GM21423 (cell line): ENCODE results near the gene SKAP2.

Experiments used
- ATAC-seq: cut with Tn5 transposase; IDR thresholded peaks from one replicate; pipeline ENCODE4 v1.9.1; 2021; ENCODE audit warnings: mild to moderate bottlenecking, moderate library complexity; ENCODE audit not compliant: unreplicated experiment

The SKAP2 gene

DNA sequence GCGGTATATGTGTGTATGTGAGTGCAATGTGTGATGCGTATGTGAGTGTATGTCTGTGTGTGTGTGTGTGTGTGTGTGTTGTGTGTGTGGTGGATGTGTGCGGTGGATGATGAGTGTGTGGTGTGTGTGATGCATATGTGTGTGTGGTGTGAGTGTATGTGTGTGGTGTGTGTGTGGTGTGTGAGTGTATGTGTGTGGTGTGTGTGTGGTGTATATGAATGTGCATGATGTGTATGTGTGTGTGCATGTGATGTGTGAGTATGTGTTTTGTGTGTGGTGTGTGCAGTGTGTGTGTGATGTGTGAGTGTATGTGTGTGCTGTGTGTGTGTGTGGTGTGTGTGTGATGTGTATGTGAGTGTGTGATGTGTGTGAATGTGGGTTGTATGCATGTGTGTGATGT, 222.0 kb downstream of the SKAP2 start:
- ATAC-seq: no peak

DNA sequence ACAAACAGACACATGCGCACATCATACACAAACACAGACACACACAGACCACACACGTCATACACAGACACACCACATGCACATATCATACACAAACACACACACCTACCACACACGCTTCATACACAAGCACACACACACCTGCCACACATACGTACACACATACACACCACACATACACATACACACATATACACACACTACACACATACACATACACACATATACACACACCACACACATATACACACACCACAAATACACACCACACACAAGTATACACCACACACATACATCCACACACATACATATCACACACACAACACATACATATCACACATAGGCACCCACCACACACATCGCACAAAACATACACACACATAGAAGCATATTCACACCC, 224.7 kb downstream of the SKAP2 start:
- ATAC-seq: no peak

DNA sequence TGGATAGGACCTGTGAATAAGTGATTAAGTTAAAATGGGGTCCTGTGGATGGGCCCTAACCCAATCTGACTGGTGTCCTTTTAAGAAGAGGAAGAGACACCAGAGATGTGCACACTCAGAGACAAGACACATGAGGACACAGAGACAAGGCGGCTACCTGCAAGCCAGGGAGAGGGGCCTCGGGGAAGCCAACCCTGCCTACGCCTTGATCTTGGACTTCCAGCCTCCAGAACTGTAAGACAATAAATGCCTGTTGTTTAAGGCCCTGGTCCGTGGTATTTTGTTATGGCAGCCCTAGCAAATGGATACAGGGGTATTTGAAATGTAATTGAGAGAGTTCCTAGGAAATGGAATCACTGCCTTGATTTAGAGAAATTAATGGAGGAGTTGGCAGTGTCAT, 225.3 kb downstream of the SKAP2 start:
- no peak for ATAC-seq

DNA sequence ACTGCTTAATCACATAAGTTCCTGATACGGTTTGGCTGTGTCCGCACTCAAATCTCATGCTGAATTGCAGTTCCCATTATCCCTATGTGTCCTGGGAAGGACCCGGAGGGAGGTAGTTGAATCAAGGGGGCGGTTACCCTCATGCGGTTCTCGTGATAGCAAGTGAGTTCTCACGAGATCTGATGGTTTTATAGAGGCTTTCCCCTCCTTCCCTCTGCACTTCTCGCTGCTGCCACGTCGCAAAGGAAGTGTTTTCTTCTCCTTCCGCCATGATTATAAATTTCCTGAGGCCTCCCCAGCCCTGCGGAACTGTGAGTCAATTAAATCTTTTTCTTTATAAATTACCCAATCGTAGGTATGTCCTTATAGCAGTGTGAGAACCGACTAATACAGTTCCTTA, 226.2 kb downstream of the SKAP2 start:
- no peak for ATAC-seq

DNA sequence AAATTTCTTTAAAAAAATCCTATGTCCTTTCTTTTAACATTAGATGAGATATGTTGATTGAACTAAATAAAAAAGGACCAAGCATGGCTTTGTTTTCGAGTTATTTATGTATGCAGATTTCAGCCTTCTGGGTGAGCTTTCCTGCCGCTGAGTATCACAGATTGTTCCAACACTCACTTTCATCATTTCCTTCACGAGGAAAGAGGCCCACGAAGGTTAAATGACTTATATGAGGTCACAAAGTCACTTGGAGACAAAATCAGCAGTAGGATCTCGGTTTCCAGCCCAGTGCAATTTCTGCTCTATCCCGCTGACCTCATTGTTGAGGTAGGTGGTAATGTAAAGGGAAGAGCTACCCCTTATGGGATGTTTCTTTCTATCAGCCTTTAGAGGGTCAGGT, 226.8 kb downstream of the SKAP2 start:
- no peak for ATAC-seq

DNA sequence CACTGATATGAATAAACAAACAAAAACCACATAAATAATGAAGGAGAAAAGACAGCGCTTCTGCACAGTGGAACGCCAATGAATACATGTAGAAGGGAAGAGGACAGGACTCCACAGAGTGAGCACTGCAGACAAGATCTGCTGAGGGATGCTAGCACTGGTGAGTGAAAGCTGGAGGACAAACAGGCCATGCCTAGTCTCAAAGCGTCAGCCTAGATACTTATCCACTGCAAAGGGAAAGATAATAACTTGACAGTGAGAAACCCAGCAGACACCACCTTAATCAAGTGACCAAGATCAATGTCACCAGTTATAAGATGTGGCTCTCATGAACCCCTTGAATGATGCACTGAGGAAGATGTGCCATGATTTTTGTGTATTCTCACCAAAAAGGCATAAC, 227.6 kb downstream of the SKAP2 start:
- no peak for ATAC-seq

DNA sequence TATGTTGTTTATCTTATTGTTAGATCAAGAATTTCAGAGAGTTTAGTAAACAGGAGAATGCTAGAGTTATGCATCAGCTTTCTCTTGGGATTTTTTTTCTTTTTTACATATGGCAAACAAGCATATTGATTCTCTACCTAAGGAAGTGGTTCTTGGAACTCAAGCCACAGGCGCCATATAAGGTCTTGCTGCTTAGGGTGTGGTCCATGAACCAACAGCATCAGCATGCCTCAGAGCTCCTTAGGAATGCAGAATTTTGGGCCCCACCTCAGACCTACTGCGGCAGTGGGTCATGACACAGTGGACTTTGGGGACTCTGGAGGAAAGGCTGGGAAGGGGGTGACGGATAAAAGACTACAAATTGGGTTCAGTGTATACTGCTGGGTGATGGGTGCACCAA, 230.8 kb downstream of the SKAP2 start:
- ATAC-seq: no peak

DNA sequence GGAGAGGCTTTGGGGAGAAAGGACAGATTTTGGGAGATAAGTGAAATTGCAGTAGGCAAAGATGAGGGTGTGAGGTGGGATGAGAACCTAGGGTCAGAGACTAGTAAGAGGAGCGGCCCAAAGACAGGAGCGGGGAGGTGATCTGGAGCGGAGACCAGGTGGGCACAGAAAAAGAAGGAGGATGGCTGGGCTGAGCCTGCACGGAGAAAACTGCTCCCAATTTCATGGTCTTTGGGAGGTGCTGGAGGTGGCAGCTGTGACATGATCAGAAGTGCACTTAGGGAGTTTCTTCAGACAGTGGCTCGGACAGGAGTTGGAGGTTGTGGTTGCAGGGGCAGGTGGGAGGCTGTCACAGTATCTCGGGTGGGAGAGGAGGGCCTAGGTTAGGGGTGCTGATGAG, 232.8 kb downstream of the SKAP2 start:
- ATAC-seq: no peak

DNA sequence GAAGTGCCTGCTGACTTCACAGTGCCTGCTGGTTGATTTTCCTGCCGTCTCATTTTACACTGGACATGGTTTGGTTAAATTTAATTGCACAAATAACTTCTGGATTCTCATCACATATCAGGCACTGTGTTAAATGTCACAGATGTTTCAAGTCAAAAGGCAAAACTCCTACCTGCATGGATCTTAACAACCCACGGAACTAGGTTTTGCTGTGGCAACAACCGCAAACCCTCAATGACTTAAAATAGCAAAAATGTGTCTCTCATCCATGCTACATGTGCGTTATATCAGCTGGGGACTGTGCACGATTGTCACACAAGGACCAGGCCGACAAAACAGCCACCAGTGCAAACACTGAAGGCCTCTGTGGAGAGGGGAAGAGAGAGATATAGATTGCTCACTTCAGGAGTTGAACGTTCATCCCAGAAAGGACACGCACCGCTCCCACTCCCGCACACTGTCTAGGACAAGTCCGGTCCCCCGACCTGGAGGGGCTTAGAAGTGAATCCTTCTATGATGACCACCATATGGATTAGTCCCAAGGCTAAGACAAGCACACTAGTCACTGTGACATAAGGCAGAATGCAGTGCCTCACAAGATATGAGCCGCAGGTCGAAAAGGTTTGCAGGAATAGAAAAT, 233.3 kb downstream of the SKAP2 start:
- ATAC-seq: no peak

DNA sequence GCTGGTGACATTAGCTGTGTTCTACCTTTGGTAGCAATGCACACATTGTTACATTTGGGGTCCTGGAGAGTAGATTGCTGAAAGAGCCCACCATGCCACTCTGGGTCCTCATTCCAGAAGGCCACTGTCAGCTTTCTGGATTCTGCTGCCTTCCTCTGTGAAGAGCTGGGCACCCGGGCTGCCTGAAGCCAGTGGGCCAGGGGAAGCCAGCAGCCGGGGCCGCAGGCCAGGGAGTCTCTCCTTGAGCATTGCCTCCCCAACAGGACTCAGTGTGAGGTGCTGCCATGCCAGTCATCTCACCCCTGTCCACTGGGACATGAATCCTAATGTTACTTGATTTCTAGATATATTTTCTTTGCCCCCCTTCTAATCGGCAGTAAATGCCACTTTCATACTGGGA, 234.0 kb downstream of the SKAP2 start:
- no peak for ATAC-seq

DNA sequence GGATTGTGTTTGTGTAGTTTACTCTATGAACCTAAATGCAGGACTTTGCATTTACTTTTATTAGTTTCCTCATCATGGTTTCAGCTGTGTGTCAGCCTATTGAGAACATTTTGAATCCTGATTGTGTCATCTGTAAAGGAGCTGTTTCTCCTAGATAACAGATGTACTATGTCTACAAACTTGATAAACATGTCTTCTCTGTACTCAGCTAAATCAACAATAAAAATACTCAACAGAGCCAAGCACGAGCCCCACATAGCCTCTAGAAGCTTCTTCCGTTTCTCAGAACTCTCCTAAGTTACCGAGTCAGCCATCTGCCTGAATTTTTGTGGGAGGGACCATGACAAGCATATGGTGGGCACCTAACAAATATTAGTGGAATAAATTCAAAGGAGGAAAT, 234.7 kb downstream of the SKAP2 start:
- ATAC-seq: no peak

DNA sequence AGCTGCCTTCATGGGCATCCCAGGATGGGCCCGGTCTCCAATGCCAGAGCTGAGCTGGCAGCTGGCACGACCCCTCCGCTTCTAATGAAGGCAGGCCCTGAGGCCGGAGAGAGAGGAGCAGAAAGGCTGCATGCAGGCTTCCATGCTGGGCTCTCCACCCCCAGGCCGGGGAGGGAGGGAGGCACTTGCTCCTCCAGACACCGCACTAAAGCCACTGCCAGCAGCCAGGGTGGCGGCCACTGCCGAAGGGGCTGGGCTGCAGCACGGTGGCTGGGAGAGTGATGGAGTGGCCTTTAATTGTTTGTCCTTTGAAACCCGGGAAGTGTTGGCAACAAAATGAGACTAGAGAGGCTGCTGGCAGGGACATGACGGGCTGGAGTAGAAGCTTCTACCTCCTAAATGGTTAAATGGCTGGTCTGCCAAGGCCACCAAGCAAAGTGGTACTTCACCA, 236.5 kb downstream of the SKAP2 start:
- ATAC-seq: no peak

DNA sequence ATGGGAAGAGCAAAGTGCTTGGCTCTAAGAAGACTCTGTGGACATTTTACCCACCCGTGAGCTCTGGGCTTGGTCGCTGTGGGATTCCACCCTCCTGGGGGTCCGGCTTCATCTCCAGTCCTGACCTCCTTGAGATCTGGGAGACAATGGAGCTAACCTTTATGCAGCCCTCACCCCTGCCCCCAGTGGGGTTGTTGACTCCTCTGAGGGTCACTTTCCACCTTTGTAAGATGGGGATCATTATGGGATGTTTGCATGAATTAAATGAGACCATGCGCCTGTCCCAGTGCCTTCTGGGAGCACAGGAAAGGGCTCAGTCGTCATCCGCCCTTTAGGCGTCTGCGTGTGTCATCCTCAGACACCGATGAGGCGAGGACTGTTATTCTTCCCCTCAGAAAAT, 237.2 kb downstream of the SKAP2 start:
- ATAC-seq: no peak

DNA sequence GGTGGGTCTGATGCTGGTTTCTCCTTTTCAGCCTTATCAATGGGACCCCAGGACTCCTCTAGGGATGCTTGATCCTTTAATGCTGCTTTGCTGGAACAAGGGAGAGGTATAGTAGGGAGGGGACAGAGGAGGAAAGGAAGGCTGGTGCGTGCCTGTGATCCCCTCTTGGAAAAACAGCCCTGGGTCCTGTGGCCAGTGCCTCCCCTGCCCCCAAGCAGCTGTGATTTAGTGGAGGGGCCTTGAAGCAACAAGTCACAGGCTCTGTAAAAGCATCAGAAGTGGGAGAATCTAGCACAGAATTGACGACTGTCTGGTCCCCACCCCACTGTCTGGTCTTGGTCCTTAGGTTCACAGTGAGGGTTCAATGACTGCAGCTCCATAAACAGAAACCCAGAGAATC, 237.7 kb downstream of the SKAP2 start:
- ATAC-seq: no peak

DNA sequence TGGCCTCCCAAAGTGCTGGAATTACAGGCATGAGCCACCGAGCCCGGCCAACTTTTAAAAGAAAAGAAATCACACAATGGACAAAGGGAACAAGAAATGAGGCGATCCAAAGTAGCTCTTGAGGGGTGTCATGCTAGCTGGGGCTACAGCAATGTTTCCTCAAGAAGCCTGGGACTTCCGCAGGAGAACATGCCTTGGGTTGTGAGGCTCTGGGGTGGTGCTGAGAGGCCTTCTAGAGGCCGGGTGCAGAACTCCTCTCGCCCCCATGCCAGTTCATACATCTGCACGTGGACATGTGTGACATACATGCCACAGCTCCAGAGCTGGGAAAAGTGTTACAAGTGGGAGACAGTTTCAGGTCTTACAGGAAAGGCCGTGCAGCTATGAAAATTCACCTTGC, 238.2 kb downstream of the SKAP2 start:
- no peak for ATAC-seq

DNA sequence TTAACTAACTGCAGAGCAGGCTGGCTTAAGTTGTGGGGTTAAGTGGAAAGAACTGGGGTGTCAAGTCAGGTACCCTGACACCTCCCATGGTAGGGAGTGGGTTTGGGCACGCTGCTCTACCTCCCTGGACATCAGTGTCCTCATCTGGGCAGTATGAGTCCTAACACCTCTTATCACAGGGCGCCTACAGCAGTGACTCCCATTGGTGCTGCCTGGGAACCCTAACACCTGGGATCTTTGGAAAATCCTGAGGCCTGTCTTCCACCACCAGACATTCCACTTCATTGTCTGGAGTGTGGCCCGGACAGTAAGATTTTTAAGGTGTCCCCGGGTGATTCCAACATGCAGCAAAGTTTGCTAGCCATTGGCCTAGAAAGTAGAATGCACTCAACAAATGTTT, 239.1 kb downstream of the SKAP2 start:
- no peak for ATAC-seq

DNA sequence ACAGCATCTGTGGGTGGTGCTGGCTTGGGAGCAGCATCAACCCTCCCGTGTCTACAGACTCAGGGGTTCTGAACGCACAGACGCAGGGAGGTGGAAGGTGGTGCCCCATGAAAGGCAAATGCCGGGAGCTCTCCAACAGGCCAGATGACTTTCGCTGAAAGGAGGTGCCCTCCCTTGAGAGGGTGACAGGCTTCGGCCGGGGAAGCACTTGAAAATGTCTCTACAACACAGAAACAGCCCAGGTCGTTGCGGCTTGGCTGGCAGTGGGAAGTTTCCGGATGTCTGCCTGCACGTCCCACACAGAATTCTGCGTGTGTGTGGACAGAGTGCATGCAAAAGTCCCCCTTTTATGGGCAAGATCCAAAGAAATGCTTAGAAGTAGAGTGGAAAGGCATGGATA, 239.6 kb downstream of the SKAP2 start:
- no peak for ATAC-seq

DNA sequence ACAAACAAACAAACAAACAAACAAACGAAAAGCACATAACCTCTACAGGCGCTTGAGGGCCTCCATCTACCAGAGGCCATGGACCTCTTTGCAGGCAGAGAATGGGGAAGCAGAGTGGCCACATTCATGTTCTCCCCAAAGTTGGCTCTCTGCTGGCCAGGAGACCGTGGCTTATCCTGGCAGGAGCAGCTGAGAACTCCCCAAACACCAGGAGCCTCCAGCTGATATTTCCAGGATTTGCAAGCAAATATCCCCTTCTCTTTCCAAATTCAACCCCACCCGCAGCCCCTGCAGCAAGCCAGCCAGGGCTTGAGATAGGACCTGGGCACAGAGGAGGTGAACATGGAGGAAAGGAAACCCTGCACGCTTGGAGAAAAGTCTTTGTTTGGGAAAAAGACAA, 240.0 kb downstream of the SKAP2 start:
- no peak for ATAC-seq

DNA sequence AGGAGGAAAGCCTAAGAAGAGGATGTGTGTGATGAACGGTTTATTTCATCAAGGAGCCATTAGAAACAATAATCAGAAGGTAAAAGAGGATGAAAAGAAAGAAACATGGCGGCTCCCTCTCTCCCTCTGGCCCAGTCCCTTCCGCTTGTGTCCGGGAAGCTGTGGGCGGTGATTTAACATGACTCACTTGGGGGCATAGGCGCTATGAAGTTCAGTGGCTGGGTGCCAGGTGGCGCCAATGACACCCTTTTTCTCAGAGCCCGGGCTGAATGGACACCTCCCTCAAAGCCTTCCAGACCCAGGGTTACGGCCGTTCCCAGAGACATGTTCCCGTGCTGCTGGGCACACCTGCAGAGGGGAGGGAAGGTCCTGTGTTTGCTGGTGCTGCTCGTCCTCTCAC, 244.0 kb downstream of the SKAP2 start:
- ATAC-seq: no peak

DNA sequence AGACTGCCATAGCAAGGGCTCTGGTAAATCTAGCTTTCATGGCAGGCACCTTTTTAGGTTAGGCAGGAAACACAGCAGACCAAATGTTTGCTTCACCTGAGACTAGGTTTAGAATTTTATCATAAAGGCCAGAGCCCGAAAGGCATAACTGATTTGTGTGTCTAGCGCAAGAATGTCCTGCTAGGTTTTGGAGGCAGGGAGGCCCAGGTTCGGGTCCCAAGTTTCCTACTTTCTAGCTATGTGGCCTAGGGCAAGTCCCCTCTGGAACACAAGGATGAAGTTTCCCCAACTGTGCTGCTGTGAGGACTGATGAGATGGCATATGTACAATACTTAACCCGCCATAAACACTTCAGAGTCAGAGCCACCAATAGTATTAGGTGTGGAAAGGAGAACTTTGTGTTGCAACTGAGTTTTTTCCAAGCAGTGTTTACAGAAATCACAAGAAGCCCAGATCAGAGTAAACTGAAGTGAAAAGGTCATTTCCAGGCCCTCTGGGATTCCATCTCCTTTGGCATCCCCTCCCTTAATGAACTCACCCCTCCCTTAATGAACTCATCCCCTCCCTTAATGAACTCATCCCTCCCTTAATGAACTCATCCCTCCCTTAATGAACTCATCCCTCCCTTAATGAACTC, 244.9 kb downstream of the SKAP2 start:
- no peak for ATAC-seq

DNA sequence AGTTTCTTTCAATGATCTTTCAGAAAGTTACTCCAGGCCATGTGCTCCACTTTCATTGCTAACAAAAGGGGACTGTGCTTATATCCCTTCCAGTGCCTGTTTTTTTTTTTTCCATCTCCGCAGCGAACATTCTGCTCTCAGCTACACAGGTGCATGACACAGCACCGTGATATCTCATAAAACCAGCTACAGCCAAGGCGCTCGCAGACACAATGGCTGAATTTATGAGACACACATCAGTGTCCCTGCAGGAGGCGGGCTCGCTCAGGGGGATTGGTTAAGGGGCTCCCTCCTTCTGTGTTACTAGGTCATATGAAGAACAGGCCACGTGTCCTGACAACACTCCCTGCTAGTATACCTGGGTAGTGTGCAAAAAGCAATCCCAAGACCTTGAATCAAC, 245.5 kb downstream of the SKAP2 start:
- no peak for ATAC-seq

DNA sequence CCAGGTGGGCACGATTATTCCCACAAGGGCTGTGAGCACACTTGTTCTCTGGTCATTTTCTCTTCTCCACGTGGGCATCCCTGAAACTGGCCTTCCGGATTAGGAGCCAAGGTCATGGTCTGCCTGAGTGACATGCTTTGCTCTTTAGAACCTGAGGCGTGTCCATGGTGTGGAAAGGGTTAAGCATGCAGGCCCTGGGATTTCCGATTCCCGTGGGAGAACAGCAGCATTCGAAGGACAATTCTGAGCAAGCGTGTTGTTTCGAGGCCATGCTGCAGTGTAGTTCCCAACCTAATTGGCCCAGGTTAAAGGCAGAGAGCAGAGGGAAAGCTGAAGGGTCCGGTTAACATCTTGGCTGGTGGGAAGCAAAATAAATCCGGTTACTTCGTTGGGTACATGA, 245.9 kb downstream of the SKAP2 start:
- no peak for ATAC-seq
